GM21526 (cell line): Measurements from ENCODE around the gene PLCG1.
"Not testable (repeated sequence)": the region's sequence is repeated elsewhere in the genome, so short reads cannot be mapped to it uniquely, and the experiment has no call there.

Experiments
- ATAC-seq: cut with Tn5 transposase; IDR thresholded peaks from one replicate; pipeline ENCODE4 v1.9.1; 2021; ENCODE audit warnings: moderate library complexity; ENCODE audit not compliant: unreplicated experiment, low FRiP score

Gene PLCG1

GRCh38 chr20:41136680-41137613 lies at the start of gene PLCG1:
PLCG1 (plus strand) TSS chr20:41137543; CDS start chr20:41137642, 99 bp downstream.
- ATAC-seq = peak; percentile 45

- no peak for ATAC-seq
Observed at GRCh38 chr20:41087777-41088176, 49.6 kb upstream of the PLCG1 start.

- ATAC-seq = no peak
Observed at GRCh38 chr20:41089555-41089954, 47.8 kb upstream of the PLCG1 start.

DNA sequence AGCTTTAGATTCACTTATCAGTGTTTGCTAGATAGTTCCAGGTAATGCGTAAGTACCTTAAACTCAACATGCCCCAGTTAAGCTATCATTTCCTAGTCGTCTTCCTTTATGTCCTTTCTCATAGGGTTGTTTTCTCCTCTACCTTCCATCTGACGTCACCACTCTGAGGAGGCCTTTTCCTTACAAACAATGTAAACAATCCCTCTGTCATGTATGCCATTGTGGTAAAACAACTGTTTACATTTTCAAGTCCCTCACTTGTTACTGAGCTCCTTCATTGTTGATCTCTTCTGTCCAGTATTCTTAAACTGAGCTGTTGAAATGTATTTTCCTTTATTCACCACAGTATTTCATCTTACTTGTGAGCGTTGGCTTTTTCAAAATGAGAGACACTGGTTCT lies 45.4 kb upstream of the PLCG1 start:
- no peak for ATAC-seq

DNA sequence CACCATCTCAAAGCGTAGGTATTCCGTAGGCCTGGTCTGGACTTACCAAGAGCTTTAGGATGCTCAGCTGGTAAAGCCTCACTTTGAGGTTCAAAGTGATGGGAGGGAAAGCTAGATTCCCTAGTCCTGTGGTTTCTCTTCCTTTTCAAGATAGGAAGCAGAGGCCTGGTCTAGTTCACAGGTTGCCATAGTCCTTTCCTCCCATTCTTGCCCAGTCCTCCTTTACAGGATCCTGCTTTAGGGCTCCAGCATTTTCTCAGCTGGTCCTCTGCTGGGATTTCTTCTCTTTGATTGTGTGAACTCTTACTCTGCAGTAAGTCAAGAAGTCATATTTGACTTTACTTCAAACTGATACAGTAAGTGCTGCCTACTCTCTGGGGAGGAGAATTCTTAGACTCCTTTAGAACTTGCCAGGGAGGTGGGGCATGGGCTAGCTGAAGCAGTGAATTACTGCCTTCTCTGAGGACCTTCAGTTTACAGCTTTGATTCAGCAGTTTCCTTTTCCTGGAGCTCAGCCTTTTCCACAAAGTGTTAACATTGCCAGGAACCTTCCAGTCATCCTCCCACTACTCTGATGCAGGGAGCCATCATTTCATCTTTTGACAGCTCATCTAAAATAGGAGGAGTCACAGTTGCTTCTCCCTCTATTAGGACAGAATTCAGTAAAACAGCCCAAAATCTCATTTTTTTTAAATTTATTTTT lies 42.8 kb upstream of the PLCG1 start:
- ATAC-seq = no peak

GRCh38 chr20:41095110-41095969 lies 42.0 kb upstream of the PLCG1 start:
- ATAC-seq = no peak

DNA sequence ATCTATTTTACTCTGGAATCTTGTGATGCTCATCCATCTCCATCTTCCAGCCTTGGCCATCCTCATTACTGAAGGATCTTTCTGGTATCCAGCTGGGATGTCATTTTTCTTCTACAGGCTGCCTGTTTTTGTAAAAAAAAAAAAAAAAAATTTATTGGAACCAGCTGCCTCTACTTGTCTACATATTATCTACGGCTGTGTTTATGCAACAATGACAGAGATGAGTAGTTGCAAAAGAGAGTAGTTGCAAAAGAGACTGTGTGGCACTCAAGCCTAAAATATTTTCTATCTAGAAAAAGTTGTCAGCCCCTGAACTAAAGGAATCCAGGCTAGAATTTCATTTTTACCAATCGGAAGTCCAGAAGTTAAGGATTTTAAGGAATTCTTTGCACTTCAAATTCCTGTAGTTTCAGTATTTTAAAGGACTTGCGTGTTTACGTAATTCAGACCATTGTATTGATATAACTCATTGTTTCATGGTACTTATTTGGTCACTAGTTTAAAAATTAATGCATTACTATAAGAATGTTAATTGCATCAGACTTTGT lies 38.6 kb upstream of the PLCG1 start:
- ATAC-seq = no peak

DNA sequence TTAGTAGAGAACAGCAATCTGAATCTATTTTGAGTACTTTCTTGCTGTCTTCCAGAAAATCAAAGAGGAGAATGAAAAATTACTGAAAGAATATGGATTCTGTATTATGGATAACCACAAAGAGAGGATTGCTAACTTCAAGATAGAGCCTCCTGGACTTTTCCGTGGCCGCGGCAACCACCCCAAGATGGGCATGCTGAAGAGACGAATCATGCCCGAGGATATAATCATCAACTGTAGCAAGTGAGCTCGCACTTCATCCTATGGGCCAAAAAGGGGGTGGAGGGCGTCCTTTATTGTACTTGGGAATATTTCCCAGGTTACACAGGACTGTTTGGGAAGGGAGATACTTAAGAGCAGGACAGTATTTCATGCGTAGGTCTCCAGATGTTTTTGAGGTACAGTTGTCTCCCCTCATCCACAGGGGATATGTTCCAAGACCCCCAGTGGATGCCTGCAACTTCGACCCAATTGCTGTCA lies 37.3 kb upstream of the PLCG1 start:
- ATAC-seq = no peak

- no peak for ATAC-seq
Observed at GRCh38 chr20:41101660-41102059, 35.7 kb upstream of the PLCG1 start.

GRCh38 chr20:41108531-41108930 lies 28.8 kb upstream of the PLCG1 start:
- ATAC-seq = no peak

DNA sequence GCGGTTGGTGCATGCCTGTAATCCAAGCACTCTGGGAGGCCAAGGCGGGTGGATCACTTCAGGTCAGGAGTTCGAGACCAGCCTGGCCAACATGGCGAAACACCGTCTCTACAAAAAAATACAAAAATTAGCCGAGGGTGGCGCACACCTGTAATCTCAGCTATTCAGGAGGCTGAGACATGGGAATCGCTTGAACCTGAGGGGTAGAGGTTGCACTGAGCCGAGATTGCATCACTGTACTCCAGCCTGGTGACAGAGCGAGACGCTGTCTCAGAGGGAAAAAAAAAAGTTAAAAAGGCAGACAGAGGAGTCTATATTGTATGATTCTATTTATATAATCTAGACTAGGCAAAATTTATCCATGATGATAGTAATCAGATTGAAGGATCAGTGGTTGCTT lies 27.3 kb upstream of the PLCG1 start:
- no peak for ATAC-seq

DNA sequence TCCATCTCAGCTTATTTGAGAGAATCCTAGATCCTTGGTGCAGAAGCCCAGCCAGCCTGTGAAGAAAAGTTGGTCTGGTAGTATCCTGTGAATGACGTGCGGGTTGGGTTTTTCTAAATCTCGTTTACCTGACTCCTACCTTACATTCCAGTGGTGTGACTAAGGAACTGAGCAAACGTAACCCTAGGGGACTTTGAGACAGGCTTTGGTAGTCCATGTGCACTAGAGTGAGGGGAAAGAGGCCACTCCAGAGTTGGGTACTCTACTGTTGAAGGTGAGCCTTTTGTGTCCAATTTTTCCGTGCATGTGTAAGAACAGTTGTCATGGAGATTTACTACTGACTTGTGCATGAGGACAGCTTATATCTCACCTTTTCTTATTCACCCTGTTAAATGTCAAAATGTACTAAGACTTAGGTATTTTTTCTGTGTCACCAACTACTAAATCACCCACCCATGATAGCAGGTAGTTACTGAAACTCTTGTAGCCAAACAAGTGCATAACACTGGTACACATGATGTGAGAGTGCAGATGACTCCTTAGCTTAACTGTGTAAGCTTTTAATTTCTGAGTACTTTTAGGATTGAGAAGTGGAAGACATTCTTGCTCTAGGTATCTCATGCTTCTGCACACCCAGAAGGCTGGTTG lies 26.3 kb upstream of the PLCG1 start:
- ATAC-seq = no peak

DNA sequence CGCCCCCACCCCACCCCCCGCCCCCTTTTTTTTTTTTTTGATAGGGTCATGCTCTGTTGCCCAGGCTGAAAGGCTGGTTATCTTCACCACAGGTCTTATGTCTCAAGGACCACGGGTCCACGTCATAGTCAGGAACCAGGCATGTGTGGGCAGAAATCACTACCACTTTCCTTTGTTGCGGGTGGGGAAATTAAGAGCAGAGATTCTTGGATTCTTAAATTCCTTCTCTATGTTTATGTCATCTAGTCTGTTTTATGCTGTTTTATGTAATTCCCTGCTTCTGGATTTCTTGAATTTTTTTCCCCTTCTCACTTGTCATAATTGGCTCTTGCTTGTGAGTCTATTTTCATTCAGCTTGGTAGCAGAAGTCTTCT lies 25.8 kb upstream of the PLCG1 start:
- no peak for ATAC-seq

- ATAC-seq = no peak
Observed at GRCh38 chr20:41116282-41116956, 20.9 kb upstream of the PLCG1 start.

GRCh38 chr20:41118159-41118558 lies 19.2 kb upstream of the PLCG1 start:
- ATAC-seq = not testable (repeated sequence)

- ATAC-seq = no peak
Observed at GRCh38 chr20:41118632-41119031, 18.7 kb upstream of the PLCG1 start.

DNA sequence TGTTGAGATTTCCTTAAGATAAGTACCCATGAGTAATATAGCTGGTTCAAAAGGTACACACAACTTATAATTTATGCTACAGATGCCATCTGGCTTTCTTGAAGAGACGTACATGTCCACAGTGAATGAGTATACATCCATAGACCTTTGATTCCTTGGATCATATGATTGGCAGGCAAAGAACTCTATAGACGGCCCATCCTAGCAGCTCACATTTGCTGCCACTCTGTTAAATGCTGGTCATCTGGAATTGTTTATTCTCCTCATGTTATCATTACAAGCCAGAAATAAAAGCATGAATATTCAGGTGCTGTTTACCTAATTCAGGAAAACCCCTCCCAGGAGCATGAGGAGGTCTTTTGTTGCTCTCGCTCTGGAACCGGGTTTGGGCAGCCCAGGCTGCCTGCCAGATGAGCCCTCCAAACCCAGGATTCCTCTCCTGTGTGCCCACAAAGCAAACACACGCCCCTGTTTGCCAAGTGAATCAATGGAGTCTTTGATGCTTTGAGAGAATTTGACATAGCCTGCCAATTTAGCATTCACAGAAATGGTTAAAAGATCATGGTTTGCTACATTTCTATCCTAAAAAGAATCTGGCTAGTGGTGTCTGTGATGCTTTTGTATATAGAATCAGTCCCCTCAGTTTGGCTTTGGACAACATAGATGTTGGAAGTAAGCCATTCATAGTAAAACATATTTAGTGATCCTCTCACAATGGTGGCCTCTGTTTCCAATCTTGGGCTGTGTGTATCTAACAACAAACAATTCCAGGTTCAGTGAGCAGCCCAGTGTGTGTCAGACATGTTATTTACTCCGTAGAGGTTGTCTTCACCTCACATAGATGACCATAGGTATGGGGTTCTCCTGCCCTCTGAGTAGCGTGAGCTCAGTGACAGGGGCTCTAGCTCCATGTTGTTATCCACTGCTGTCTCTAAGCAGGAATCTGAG lies 17.5 kb upstream of the PLCG1 start:
- ATAC-seq = no peak

DNA sequence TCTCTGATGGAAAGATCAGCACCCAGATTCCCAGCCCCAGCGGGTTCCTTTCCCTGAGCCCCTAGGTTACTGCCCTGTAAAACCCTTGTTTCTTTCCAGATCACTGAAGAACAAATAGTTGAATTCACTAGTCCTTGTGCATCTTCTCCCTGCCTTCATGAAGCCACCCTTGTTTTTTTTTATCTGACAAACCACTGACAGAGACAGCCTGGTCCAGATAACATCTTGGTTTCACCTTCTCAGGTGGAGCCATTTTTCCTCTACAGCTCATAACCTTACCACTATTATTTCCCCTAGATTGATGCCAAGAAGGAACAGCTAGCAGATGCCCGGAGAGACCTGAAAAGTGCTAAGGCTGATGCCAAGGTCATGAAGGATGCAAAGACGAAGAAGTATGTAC lies 15.9 kb upstream of the PLCG1 start:
- no peak for ATAC-seq
